NCI-H2227 treated with DMSO at 0.1 percent for 48 hours (cell line): Measurements from ENCODE around the gene WNK4.
"Not testable (repeated sequence)": the region's sequence is repeated elsewhere in the genome, so short reads cannot be mapped to it uniquely, and the experiment has no call there.

Experiments used
- DNase-seq: peaks from one replicate; lab custom pipeline; 2025; lab: John Stamatoyannopoulos, UW

The WNK4 gene

GRCh38 chr17:42779936-42780850 lies at the start of gene WNK4:
WNK4 (plus strand) TSS chr17:42780610; CDS start chr17:42780699, 89 bp downstream.
- peak; percentile 69 for DNase-seq

GRCh38 chr17:42740699-42741098 lies 39.7 kb upstream of the WNK4 start:
- no peak for DNase-seq

GRCh38 chr17:42742916-42743315 lies 37.5 kb upstream of the WNK4 start:
- not testable (repeated sequence) for DNase-seq

GRCh38 chr17:42743595-42744282 lies 36.7 kb upstream of the WNK4 start:
- DNase-seq, result no peak

- DNase-seq, result no peak
These were observed 36.1 kb upstream of the WNK4 start for GRCh38 chr17:42744283-42744805.

- DNase-seq, result peak; percentile 88
These were observed 35.4 kb upstream of the WNK4 start, which contains the start of gene EZH1 for GRCh38 chr17:42744806-42745617. EZH1 (minus strand) TSS chr17:42745040; CDS start chr17:42728941, 16,099 bp downstream.

- DNase-seq, result no peak
These were observed 32.1 kb upstream of the WNK4 start for GRCh38 chr17:42748202-42748907.

- no peak for DNase-seq
These were observed 31.3 kb upstream of the WNK4 start for GRCh38 chr17:42748908-42749798.

- no peak for DNase-seq
These were observed 29.6 kb upstream of the WNK4 start for GRCh38 chr17:42750739-42751344.

- no peak for DNase-seq
These were observed 28.8 kb upstream of the WNK4 start for GRCh38 chr17:42751628-42752027.

- no peak for DNase-seq
These were observed 25.6 kb upstream of the WNK4 start for GRCh38 chr17:42754782-42755181.

- no peak for DNase-seq
These were observed 20.3 kb upstream of the WNK4 start for GRCh38 chr17:42759982-42760651.

- DNase-seq, result peak; percentile 19
These were observed 19.5 kb upstream of the WNK4 start, which contains the start of gene RAMP2 for GRCh38 chr17:42760652-42761581. RAMP2 (plus strand) TSS chr17:42761227; CDS start chr17:42761262, 35 bp downstream.

GRCh38 chr17:42761638-42762037 lies 18.8 kb upstream of the WNK4 start:
- no peak for DNase-seq

GRCh38 chr17:42766124-42766523 lies 14.3 kb upstream of the WNK4 start:
- no peak for DNase-seq

- DNase-seq, result no peak
These were observed 12.9 kb upstream of the WNK4 start for GRCh38 chr17:42767512-42767911.

- DNase-seq, result peak; percentile 40
These were observed 12.4 kb upstream of the WNK4 start for GRCh38 chr17:42768006-42768405.

GRCh38 chr17:42769964-42770363 lies 10.4 kb upstream of the WNK4 start:
- not testable (repeated sequence) for DNase-seq
